ENCODE results near the gene FAT1.
"Not testable (repeated sequence)": the region's sequence is repeated elsewhere in the genome, so short reads cannot be mapped to it uniquely, and the experiment has no call there.

DNA sequence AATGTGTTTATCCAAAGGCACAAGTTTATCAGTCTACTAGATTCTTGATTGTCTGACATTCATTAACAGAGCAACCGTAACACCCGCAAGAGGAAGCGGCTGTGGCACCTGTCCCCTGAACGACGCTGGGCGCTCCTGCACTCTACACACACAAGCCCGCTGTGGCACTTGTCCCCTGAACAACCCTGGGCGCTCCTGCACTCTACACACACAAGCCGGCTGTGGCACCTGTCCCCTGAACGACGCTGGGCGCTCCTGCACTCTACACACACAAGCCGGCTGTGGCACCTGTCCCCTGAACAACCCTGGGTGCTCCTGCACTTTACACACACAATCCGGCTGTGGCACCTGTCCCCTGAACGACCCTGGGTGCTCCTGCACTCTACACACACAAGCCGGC is 64.2 kb downstream of the FAT1 start:
- TF ChIP-seq, protein P1, sequence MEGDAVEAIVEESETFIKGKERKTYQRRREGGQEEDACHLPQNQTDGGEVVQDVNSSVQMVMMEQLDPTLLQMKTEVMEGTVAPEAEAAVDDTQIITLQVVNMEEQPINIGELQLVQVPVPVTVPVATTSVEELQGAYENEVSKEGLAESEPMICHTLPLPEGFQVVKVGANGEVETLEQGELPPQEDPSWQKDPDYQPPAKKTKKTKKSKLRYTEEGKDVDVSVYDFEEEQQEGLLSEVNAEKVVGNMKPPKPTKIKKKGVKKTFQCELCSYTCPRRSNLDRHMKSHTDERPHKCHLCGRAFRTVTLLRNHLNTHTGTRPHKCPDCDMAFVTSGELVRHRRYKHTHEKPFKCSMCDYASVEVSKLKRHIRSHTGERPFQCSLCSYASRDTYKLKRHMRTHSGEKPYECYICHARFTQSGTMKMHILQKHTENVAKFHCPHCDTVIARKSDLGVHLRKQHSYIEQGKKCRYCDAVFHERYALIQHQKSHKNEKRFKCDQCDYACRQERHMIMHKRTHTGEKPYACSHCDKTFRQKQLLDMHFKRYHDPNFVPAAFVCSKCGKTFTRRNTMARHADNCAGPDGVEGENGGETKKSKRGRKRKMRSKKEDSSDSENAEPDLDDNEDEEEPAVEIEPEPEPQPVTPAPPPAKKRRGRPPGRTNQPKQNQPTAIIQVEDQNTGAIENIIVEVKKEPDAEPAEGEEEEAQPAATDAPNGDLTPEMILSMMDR (IDR thresholded peaks at IDR 0.05) = not testable (repeated sequence)
- not testable (repeated sequence) for TF ChIP-seq POLR2A (IDR thresholded peaks at IDR 0.05)

Data from right lobe of liver (tissue), 4 donors.